Measurements from ENCODE around the gene NT5C3B.

Gene NT5C3B

DNA sequence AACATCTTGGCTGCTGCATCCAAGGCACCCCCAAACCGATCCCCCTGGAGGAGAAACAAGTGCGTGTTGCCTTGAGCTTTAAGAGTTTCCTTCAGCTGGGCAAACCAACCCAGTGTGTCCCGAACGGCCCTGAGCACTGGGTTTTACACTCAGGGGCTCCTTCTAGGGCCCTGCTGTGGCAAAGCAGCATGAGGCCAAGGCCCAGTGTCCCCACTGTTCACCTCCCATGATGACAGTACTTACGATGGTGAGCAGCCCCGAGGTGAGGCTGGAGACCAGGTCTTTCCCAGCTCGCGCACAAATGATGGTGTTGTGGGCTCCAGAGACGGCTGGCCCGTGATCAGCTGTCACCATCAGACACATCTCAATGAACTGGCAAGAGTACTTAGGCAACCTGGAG, 35.8 kb upstream of the NT5C3B start:
- Mint-ChIP-seq H3K9me3 (no peaks in the 10 kb centered on the region), H3K4me3 (no peak overlapping the region), H3K36me3 (ENCODE audit: low read depth) (peaks cover 87% of the 10 kb centered on the region), H3K27me3 (ENCODE audit: low read depth) (no peaks in the 10 kb centered on the region), H3K4me1 (no peaks in the 10 kb centered on the region), H3K27ac (no peak overlapping the region)
- TF ChIP-seq, protein P1, sequence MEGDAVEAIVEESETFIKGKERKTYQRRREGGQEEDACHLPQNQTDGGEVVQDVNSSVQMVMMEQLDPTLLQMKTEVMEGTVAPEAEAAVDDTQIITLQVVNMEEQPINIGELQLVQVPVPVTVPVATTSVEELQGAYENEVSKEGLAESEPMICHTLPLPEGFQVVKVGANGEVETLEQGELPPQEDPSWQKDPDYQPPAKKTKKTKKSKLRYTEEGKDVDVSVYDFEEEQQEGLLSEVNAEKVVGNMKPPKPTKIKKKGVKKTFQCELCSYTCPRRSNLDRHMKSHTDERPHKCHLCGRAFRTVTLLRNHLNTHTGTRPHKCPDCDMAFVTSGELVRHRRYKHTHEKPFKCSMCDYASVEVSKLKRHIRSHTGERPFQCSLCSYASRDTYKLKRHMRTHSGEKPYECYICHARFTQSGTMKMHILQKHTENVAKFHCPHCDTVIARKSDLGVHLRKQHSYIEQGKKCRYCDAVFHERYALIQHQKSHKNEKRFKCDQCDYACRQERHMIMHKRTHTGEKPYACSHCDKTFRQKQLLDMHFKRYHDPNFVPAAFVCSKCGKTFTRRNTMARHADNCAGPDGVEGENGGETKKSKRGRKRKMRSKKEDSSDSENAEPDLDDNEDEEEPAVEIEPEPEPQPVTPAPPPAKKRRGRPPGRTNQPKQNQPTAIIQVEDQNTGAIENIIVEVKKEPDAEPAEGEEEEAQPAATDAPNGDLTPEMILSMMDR (IDR thresholded peaks at IDR 0.05; ENCODE audit: unreplicated experiment in 3 of 3) = no peak

DNA sequence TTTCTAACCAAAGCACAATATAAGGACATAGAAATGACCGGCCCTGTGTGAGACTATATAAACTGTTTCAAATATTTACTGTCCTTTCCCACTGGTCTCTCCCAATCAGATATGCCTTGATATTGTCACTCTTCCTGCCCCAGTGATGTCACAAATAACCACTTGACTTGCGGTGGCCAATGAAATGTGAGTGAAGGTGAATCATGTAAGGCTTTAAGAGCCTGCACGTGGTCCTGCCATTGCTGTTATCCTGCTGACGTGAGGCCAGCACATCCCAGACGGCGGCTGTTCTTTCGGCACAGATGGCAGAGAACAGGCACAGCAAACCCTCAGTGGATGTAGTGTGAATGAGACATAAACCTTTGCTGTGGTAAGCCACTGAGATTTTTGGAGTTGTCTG, 34.6 kb upstream of the NT5C3B start:
- Mint-ChIP-seq H3K27me3 (ENCODE audit: low read depth) (no peaks in the 10 kb centered on the region), H3K4me1 (no peaks in the 10 kb centered on the region), H3K36me3 (ENCODE audit: low read depth) (peaks cover 80% of the 10 kb centered on the region), H3K4me3 (no peak overlapping the region), H3K27ac (no peak overlapping the region), H3K9me3 (no peaks in the 10 kb centered on the region)
- TF ChIP-seq, protein P1 (IDR thresholded peaks at IDR 0.05; ENCODE audit: unreplicated experiment in 3 of 3) = no peak

DNA sequence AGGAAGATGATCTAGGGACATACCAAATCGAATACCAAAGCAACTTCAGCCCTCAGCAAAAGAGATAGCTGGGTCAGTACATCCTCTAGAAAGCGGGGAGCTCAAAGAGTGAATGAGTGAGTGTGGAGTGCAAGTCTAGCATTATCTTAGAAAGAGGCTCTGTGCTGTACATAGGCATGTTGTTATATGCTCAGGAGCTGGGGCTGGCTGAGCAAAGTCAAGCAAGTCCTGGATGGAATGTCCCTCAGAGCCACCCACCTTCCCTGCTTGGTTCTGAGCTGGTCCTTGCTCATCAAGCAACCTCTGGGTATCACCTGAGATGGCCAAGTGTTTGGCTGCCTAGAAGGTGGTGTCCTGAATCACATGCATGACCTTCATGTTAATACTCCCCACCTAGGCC, 34.1 kb upstream of the NT5C3B start:
- H3K27me3 Mint-ChIP-seq (ENCODE audit: low read depth) = no peaks in the 10 kb centered on the region
- H3K27ac Mint-ChIP-seq = no peak overlapping the region
- TF ChIP-seq, protein P1 (IDR thresholded peaks at IDR 0.05; ENCODE audit: unreplicated experiment in 3 of 3) = no peak
- peaks cover 78% of the 10 kb centered on the region for H3K36me3 Mint-ChIP-seq (ENCODE audit: low read depth)
- H3K4me3 Mint-ChIP-seq = no peak overlapping the region
- no peaks in the 10 kb centered on the region for H3K9me3 Mint-ChIP-seq
- H3K4me1 Mint-ChIP-seq = no peaks in the 10 kb centered on the region

DNA sequence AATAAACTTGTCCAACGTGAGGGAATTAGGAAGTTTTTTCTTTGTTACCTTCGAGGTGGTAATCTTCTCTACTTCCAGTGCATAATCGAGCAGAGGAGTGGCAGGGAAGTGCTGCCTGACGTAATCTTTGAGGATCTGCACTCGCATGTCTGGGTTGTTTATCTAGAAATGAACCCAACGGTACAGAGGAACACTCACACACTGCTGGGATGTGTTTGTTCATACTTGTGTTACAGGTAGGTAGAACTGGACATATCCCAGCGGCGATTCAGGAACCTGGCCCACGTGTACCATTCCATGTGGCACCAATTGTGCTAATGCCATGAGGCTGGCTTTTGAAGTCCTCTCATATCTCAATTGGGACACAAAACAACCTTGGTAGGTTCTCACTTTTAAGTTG, 33.4 kb upstream of the NT5C3B start:
- H3K4me3 Mint-ChIP-seq = no peak overlapping the region

DNA sequence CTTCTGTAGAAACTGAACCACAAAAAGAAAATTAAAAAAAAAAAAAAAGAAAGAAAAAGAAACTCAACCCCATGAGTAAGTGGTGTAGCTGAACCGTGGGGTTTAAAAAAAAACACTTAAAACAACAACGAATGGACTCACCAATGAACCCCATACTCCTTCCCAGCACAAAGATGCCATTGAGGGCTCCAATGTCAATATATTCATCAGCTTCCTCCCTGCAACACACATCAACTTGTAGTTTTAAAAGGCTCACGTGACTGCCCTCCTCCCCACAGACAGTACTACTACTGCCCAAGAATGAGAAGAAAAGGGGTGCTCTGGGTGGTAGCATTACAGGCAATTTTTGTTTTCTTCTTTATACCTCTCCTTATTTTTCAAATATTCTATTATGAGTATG, 32.5 kb upstream of the NT5C3B start:
- Mint-ChIP-seq H3K4me3 (peak overlapping the region in 1 of 3 experiments; percentile 37), H3K9me3 (no peaks in the 10 kb centered on the region), H3K27ac (no peak overlapping the region), H3K36me3 (ENCODE audit: low read depth) (peaks cover 65% of the 10 kb centered on the region), H3K4me1 (no peaks in the 10 kb centered on the region), H3K27me3 (ENCODE audit: low read depth) (no peaks in the 10 kb centered on the region)
- TF ChIP-seq, protein P1 (IDR thresholded peaks at IDR 0.05; ENCODE audit: unreplicated experiment in 3 of 3) = no peak

More for the DNA sequence above, 33.4 kb upstream of the NT5C3B start:
- Mint-ChIP-seq H3K27me3 (ENCODE audit: low read depth) (no peaks in the 10 kb centered on the region), H3K9me3 (no peaks in the 10 kb centered on the region), H3K36me3 (ENCODE audit: low read depth) (peaks cover 72% of the 10 kb centered on the region), H3K27ac (no peak overlapping the region), H3K4me1 (no peaks in the 10 kb centered on the region)
- TF ChIP-seq, protein P1 (IDR thresholded peaks at IDR 0.05; ENCODE audit: unreplicated experiment in 3 of 3) = no peak

DNA sequence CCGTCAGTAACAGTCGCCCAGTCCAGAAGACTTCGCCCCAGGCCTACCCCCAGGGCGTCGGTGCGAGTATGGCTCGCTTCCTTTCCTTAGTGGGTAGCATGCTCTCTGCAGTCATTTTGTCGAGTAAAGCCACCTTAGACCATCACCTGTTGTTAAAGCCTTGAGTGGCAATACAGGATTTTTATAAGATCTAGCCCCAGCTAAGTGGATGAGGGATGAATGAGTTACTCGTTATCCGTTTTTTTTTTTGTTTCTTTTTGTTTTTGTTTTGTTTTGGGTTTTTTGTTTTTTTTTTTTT, 29.5 kb upstream of the NT5C3B start:
- no peaks in the 10 kb centered on the region for H3K27me3 Mint-ChIP-seq (ENCODE audit: low read depth)
- no peak overlapping the region for H3K4me3 Mint-ChIP-seq
- TF ChIP-seq, protein P1 (IDR thresholded peaks at IDR 0.05; ENCODE audit: unreplicated experiment in 3 of 3) = no peak
- H3K9me3 Mint-ChIP-seq = no peaks in the 10 kb centered on the region
- H3K36me3 Mint-ChIP-seq (ENCODE audit: low read depth) = peaks cover 34% of the 10 kb centered on the region
- peak overlapping the region in 1 of 3 experiments; percentile 94 for H3K27ac Mint-ChIP-seq
- H3K4me1 Mint-ChIP-seq = peaks cover 8% of the 10 kb centered on the region

Data from nephron (organoid).